Motor neuron (in vitro differentiated cells): ENCODE data around the gene LYAR. TPM values are rescaled to one million over a fixed set of nuclear protein-coding genes. Genes with fewer than 3 reads are reported as not detected.
"Not testable (repeated sequence)": the region's sequence is repeated elsewhere in the genome, so short reads cannot be mapped to it uniquely, and the experiment has no call there.

ENCODE experiments used
- ATAC-seq, 8 experiments: fragments of 200-7000 bp; cut with Tn5 transposase; replicated peaks in 6 of 8; 2 replicates each; pipeline ENCODE4 v1.8.0; 2021; ENCODE audit warnings: mild to moderate bottlenecking in 8 of 8, moderate library complexity in 8 of 8
- H3K27ac ChIP-seq, 2 donors: fragments of 250-450 bp; sonication (Bioruptor Pico); 2 replicates each; pipeline ENCODE4 v1.9.0; 2021; ENCODE audit warnings: antibody characterized with exemption in 2 of 2, mild to moderate bottlenecking in 2 of 2, moderate library complexity in 1 of 2
- H3K4me1 ChIP-seq, 2 donors: fragments of 250-450 bp; sonication (Bioruptor Pico); replicated peaks in 1 of 2; 2 replicates each; pipeline ENCODE4 v1.6.1; 2021; ENCODE audit warnings: antibody characterized with exemption in 2 of 2, mild to moderate bottlenecking in 2 of 2, moderate library complexity in 1 of 2
- H3K4me3 ChIP-seq, 5 donors: fragments of 250-450 bp; sonication (Bioruptor Pico); 2 replicates each; pipeline ENCODE4 v1.9.0; 2021; ENCODE audit warnings: antibody characterized with exemption in 5 of 5, mild to moderate bottlenecking in 5 of 5, moderate library complexity in 4 of 5
- WGBS, 10 experiments: fragments of 450-650 bp; shearing (Covaris generic); methylation state at CpG; one replicate each; pipeline ENCODE4 v1.0.0; 2022; 5-methylcytosine and 5-hydroxymethylcytosine counted together
- in situ Hi-C, 9 experiments: fragments of 400-800 bp; cut with MboI; loops; one replicate each; pipeline ENCODE4 v1.15.0; 2021; ENCODE audit warnings: low sequenced_read_pairs in 9 of 9, low pct_unique_long_range_greater_than_20kb in 2 of 9; ENCODE audit not compliant: unreplicated experiment in 9 of 9
- total RNA-seq, 8 experiments: library from RNA; unstranded; fragments of 300-600 nt; gene quantifications; 2 replicates each; pipeline versions ENCODE4 v1.2.3 to v1.2.4, GENCODE V29; 2022

Gene LYAR
- total RNA-seq, 8 experiments from 2014 or later, result 7.6 to 80.5 (median 15.5) TPM

DNA sequence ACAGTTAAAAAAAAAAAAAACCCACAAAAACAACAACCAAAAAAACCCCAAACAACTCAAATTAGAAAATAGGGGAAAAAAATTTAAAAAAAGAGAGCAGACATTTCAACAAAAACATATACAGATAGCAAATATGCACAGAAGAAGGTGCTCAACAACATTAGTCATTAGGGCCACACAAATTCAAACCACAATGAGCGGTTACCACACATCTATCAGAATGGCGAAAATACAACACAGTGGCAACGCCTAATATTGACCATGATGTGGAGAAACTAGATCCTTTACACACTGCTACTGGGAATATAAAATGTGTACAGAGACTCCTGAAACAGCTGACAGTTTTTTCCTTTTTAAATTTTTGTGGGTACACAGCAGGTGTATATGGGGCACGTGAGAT is 19.4 kb downstream of the LYAR start:
- WGBS, 10 experiments, result 19 to 100% (median 85%) methylated on average over 1 to 4 of the region's 4 CpGs
- in situ Hi-C loops, result no loop called here
- Histone ChIP-seq H3K27ac (no peak overlapping the region), H3K4me3 (no peak overlapping the region), H3K4me1 (no peaks in the 10 kb centered on the region)
- ATAC-seq, result peak in 2 of 8 experiments; percentile 51 to 52

DNA sequence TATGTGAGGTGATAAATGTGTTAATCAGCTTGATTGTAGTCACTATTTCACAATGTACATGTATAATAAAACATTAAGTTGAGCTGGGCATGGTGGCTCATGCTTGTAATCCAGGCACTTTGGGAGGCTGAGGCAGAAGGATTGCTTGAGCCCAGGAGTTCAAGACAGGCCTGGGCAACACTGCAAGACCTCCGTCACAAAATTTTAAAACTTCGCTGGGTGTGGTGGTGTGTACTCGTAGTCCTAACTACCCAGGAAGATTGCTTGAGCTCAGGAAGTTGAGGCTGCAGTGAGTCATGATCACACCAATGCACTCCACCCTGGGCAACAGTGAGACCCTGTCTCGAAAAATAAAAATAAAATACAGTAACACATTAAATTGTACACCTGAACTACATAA is 20.1 kb downstream of the LYAR start:
- Histone ChIP-seq H3K4me3 (no peak overlapping the region), H3K4me1 (no peaks in the 10 kb centered on the region), H3K27ac (no peak overlapping the region)
- in situ Hi-C loops, result no loop called here
- ATAC-seq, result peak in 2 of 8 experiments; percentile 88 to 95
- WGBS, 10 experiments, result 0 to 100% (median 95%) methylated on average over 1 to 4 of the region's 4 CpGs

DNA sequence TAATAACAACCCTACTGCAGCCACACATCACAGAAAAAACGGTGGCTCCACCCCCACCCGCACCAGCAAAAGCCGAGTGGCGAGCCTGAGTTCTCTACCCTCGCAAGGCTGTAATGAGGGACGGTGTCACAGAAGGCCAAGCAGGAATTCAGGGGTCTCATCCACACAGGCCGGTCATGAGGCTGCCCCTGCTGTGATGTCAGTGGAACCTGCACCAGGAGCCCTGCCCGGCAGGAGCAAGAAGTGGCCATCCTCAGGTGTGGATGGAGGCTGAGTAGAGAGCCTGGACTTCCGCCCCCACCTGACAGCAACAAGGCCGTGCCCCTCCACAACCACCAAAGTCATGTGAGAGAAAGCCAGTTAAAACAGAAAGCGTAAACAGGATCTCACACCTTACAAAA is 20.6 kb downstream of the LYAR start:
- in situ Hi-C loops, result no loop called here
- 85 to 100% (median 100%) methylated on average over 1 to 8 of the region's 11 CpGs; no CpG with 5 or more reads in 5 of the 10 experiments for whole genome bisulfite sequencing, 10 experiments
- ATAC-seq, result no peak
- H3K4me3 ChIP-seq, result no peak overlapping the region
- H3K4me1 ChIP-seq, result no peaks in the 10 kb centered on the region
- H3K27ac ChIP-seq, result no peak overlapping the region

DNA sequence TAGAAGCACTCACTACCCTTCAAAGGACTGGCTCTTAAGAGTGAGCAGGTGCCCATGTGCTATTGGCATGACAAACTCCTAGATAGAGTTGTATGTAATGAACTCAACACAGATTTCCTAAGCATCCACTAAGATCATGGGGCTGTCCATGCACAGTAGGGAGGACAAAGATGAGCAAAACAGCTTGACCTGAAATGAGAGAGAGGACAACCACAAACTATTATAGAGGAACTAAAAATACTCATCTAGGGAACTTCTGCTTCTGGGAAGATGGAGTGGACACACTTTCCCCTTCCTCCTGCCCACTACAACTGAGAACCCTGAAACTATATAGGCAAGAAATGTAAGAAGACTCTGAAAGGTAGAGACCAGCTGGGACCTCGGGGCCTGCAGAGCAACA is 21.2 kb downstream of the LYAR start:
- Histone ChIP-seq H3K4me3 (no peak overlapping the region), H3K27ac (no peak overlapping the region), H3K4me1 (no peaks in the 10 kb centered on the region)
- in situ Hi-C loops, result no loop called here
- 67 to 100% methylated on average over 1 of the region's 1 CpG; no CpG with 5 or more reads in 8 of the 10 experiments for WGBS, 10 experiments
- no peak for ATAC-seq

DNA sequence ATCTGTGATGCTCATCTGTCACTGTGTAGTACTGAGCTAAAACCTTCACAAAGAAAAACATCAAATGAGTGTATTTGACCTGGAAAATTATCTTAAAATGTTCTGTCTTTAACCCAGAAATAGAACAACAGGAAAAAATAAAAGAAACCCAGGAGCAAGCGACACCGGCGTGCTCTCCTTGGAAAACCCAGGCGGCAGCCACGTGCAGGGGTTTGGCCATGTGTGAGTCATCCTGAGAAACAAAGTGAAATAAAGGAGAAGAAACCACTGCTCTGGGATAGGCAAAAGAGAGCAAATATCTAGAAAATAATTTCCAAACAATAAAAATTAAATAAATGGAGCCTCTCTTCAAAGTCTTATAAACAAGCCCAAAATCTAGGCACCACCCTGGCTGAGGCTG is 22.0 kb downstream of the LYAR start:
- H3K27ac ChIP-seq, result no peak overlapping the region
- no peak overlapping the region for H3K4me3 ChIP-seq
- in situ Hi-C loops, result no loop called here
- WGBS, 10 experiments, result 40 to 95% (median 79%) methylated on average over 1 to 5 of the region's 5 CpGs; no CpG with 5 or more reads in 1 of the 10 experiments
- peak in 1 of 8 experiments; percentile 14 for ATAC-seq
- no peaks in the 10 kb centered on the region for H3K4me1 ChIP-seq

DNA sequence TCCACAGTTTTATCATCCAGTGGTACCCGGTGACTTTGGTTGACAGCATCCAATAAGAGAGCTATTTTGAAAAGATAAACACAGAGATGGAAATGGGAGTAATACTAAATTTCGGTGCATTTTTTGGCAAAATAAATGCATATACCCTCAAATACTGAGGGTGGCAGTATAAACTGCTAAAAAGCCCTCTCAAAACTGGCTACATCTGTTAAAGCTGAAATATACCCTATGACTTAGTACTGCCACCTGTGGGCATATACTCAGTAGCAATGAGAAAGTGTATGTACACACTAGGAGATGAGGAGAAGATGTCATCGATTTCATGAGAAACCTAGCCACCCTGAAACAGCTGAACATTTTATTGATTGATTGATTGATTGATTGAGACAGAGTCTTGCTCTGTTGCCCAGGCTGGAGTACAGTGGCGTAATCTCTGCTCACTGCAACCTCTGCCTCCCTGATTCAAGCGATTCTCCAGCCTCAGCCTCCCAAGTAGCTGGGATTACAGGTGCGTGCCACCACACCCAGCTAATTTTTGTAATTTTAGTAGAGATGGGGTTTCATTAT is 29.7 kb downstream of the LYAR start:
- Histone ChIP-seq H3K4me3 (no peak overlapping the region), H3K27ac (no peak overlapping the region), H3K4me1 (peaks cover 9% of the 10 kb centered on the region in 2 donors)
- WGBS, 10 experiments, result 19 to 100% (median 54%) methylated on average over 1 to 6 of the region's 6 CpGs; no CpG with 5 or more reads in 1 of the 10 experiments
- in situ Hi-C loops, result no loop called here
- peak in 3 of 8 experiments; percentile 48 to 76 (median 72) for ATAC-seq

GRCh38 chr4:4259484-4260100 is 30.4 kb downstream of the LYAR start:
- in situ Hi-C loops, result loop anchor here in 1 of 9 experiments (10.0 kb wide), 1 partner anchor 75 kb away; no protein-coding TSS in a partner anchor
- Histone ChIP-seq H3K4me3 (no peak overlapping the region), H3K4me1 (peaks cover 9% of the 10 kb centered on the region in 2 donors), H3K27ac (no peak overlapping the region)
- 4 to 39% (median 12%) methylated on average over 2 to 9 of the region's 9 CpGs for WGBS, 10 experiments
- no peak for ATAC-seq

DNA sequence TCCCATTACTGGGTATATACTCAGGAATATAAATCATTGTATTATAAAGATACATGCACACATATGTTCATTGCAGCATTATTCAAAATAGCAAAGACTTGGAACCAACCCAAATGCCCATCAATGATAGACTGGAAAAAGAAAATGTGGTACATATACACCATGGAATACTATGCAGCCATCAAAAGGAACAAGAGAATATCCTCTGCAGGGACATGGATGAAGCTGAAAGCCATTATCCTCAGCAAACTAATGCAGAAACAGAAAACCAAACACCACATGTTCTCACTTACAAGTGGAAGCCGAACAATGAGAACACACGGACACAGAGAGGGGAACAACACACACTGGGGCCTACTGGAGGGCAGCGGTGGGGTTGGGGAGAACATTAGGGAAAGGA is 32.2 kb downstream of the LYAR start:
- 44 to 100% (median 75%) methylated on average over 1 to 3 of the region's 3 CpGs; no CpG with 5 or more reads in 3 of the 10 experiments for WGBS, 10 experiments
- in situ Hi-C loops, result loop anchor here in 1 of 9 experiments (10.0 kb wide), 1 partner anchor 77 kb away; no protein-coding TSS in a partner anchor
- not testable (repeated sequence) for ATAC-seq

DNA sequence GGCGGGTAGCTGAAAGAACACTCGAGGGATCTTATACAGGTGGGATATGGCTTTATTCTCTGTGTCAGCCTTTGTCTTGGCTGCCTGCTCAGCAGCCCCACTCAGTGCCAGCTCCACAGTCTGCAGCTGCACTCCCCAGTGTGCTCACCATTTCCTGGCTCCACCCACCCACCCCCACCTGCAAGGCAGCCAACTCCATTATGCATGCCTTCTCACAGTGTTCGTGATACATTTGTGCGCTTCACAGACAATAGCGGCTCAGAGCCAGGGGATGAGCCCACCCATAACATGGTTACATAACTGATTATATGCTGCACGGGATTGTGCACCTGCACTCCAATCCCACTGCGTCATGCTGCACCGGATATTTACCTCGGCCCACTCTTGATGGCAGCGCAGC is 33.2 kb downstream of the LYAR start:
- in situ Hi-C loops, result loop anchor here in 1 of 9 experiments (10.0 kb wide), 1 partner anchor 78 kb away; no protein-coding TSS in a partner anchor
- 0 to 100% (median 65%) methylated on average over 1 to 8 of the region's 10 CpGs; no CpG with 5 or more reads in 4 of the 10 experiments for WGBS, 10 experiments
- no peak overlapping the region for H3K27ac ChIP-seq
- peak in 3 of 8 experiments; percentile 74 to 84 (median 83) for ATAC-seq
- H3K4me1 ChIP-seq, result peaks cover 9% of the 10 kb centered on the region in 2 donors
- H3K4me3 ChIP-seq, result no peak overlapping the region

More for the DNA sequence above, 32.2 kb downstream of the LYAR start:
- not testable (repeated sequence) for H3K27ac ChIP-seq, H3K4me3 ChIP-seq, H3K4me1 ChIP-seq

DNA sequence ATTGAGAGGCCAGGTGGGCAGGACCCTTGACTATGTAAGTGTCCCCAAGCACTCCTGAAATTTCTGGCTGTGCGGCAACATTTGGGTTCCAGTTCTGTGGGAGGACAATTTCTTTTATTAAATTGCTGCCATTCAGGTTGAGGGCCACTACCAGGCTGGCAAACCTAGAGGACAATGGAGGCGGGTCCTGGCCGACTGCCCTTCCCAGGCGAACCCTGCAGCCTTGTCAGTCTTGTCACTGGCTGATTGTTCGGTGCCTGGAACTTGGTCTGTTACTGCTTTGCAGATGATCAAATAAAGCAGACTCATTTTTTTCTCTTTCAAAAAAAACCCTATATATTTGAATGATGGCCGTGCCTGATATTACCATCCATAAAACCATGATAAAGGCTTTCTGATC is 35.3 kb downstream of the LYAR start:
- 14 to 92% (median 64%) methylated on average over 1 to 4 of the region's 6 CpGs; no CpG with 5 or more reads in 3 of the 10 experiments for WGBS, 10 experiments
- Histone ChIP-seq H3K27ac (no peak overlapping the region), H3K4me3 (no peak overlapping the region), H3K4me1 (peaks cover 5 to 6% of the 10 kb centered on the region in 2 donors)
- in situ Hi-C loops, result loop anchor here in 1 of 9 experiments (10.0 kb wide), 1 partner anchor 80 kb away; no protein-coding TSS in a partner anchor
- ATAC-seq, result peak in 3 of 8 experiments; percentile 42 to 47 (median 44)

DNA sequence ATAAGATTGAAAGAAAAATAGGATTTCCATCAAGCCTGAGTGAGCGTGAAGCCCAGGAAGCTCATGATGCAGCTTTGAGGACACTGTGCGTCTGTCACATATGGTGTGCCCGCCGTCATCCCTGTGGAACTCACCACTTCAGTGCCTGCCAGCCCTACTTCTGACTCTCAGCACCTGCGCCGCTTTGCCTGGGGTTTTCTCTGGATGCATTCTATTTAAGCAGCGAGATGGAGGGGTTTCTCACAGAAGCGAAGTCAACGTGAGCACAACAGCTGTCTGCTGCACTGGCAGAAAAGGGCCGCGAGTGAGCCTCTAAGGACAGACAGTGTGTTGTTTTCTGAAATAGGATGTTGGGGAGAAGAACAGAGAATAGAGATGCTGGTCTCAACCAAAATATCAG is 35.8 kb downstream of the LYAR start:
- Histone ChIP-seq H3K27ac (no peak overlapping the region), H3K4me3 (no peak overlapping the region), H3K4me1 (peaks cover 1% of the 10 kb centered on the region in 2 donors)
- in situ Hi-C loops, result loop anchor here in 1 of 9 experiments (10.0 kb wide), 1 partner anchor 81 kb away; no protein-coding TSS in a partner anchor
- WGBS, 10 experiments, result 73 to 93% (median 80%) methylated on average over 3 to 9 of the region's 11 CpGs; no CpG with 5 or more reads in 3 of the 10 experiments
- ATAC-seq, result no peak

- in situ Hi-C loops, result loop anchor here in 1 of 9 experiments (10.0 kb wide), 1 partner anchor 85 kb away; no protein-coding TSS in a partner anchor
- WGBS, 10 experiments, result 25 to 90% (median 77%) methylated on average over 2 to 8 of the region's 8 CpGs
- no peak for ATAC-seq
- Histone ChIP-seq H3K4me1 (peaks cover 10 to 13% of the 10 kb centered on the region in 2 donors), H3K27ac (no peak overlapping the region), H3K4me3 (no peak overlapping the region)
These were observed 40.1 kb downstream of the LYAR start for GRCh38 chr4:4249866-4250265.

GRCh38 chr4:4249342-4249741 is 40.6 kb downstream of the LYAR start:
- H3K27ac ChIP-seq, ATAC-seq, in situ Hi-C loops: not testable (repeated sequence)
- Histone ChIP-seq H3K4me3 (peak overlapping the region in 1 of 5 donors; percentile 92), H3K4me1 (peaks cover 10 to 13% of the 10 kb centered on the region in 2 donors)
- WGBS, 10 experiments, result 93 to 100% (median 96%) methylated on average over 1 to 13 of the region's 15 CpGs; no CpG with 5 or more reads in 3 of the 10 experiments
